ENCODE measurements around the gene ZNF217.
"Not testable (repeated sequence)": the region's sequence is repeated elsewhere in the genome, so short reads cannot be mapped to it uniquely, and the experiment has no call there.

ZNF217 gene

DNA sequence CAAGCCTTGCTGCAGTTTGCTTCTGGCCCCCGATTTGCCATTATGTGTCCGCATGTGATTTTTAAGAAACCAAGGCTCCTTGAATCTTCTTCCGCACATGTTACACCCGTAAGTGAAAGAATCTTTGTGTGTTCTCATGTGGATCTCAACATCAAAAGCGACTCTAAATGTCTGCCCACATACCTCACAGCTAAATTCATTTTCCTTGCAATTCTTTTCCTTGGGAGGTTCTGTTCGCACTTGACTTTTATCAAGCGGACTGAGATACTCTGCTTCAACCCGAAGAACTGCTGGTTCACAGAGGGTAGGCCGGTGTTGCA lies 11.4 kb downstream of the ZNF217 start:
- no peak for DNase-seq

GRCh38 chr20:53581444-53582250 lies 12.0 kb downstream of the ZNF217 start:
- no peak for DNase-seq

- no peak for DNase-seq
These were observed 13.1 kb downstream of the ZNF217 start for GRCh38 chr20:53580376-53581111.

DNA sequence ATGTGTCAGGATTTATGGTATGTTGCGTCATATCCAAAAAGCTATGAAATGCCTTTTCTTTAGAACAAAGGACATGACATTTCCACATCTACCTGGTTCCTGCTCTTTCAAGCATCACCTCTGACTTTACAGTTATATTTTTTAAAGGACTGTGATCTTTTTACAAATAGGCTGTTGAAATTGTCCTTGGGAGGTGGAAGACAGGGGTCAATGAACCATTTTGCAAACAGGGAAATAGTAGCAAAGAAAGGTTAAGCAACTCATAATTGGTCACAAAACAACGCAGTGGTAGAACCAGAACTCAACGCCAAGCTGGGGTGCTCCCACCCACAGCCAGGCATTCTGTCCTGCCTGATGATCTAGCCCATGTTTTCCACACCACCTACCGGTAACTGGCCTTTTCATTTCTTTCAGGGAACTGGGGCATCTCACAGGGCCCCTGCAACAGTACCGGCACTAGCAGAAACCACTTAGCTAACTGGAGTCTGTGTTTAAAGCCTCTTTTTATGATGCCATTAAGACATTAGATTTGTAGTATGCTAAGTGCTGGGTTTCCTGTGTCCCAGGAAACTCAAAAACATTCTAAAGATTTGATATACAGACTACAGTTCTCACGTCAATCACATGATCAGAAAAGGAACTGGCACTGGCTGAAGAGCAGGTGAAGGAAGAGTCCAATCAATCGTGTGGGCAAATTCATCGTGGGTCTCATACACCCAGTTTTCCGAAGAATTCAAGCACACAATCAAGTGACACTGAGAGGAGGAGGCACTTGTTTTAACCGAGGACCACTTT lies 13.9 kb downstream of the ZNF217 start:
- peak; percentile 20 to 28 for DNase-seq

DNA sequence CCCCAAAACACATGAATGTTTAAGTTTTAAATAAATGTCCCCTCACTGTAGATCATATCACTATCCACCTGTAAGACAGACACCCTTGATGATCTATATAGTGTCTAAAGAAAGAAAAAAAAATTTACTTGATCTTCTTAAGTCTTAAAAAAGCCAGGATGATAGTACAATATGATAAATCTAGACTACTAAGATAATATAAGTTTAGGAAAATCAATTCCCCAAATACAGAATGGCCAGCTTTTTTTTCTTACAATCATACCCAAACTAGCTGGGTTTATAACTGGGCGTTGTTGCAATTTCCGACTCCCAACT lies 14.4 kb downstream of the ZNF217 start:
- no peak for DNase-seq

DNA sequence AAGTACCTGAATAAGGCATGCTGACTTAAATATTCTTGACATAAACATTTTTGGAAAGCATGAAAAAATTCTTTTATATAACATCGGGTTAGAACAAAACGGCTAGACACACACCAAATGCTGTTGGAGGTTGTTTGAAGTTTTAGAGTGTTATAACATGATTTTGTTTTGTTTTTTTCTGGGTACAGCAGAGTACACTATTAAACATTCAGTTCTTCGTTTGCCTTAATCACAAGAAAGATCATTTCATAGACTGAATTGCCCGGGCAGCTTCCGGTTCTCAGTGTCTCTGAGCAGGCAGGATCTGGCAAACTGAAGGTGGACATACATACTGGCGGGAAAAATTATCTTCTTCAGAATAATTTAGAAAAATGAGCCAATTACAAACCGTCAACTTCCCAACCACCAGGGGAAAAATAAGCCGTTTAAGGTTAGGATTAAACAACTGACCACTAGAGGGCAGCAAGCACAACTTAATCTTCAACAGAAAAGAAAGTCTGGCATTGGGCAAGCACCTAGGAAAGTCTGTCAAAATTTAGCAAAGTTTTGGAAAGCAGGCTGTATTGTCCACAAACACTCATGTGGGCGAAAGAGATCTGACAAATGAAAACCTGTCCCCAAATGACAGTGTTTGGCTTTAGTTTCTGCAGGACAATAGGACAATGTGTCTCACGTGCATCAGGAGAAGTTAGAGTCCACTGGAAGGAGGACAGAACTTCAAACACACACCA lies 15.0 kb downstream of the ZNF217 start:
- DNase-seq = peak; percentile 90 to 95

DNA sequence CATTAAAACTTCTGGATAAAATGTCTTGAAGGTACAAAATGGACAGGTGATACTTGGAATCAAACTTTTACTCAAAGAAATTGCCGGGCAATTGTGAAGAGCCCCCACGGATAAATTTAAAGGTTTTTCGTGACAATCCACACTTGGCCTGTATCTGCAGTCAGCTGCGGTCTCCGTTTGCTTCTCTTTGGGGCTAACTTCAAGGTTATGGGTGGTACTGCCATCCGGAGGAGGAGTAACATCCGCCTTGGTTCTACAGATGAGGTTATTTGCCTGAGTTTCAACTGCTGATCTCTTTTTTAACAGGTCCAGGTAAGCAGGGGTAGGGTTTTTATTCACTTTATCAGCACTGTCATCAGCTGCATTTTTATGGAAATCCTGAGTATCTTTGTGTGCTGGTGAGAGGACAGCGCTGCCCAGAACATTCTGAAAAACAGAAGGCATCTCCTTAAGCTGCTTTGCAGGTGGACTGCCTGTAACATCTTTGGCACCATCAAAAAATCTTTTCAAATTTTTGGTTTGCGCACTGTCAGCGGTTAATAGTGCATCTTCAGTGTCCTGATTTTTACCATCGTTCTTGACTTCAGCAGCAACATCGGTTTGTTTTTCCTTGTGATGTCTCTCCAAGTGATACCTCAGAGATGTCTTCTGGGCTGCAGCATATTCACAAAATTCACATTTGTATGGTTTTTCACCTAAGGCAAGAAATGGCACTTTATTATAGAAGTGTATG lies 16.9 kb downstream of the ZNF217 start:
- no peak for DNase-seq

- no peak for DNase-seq
These were observed 17.5 kb downstream of the ZNF217 start for GRCh38 chr20:53576195-53576580.

GRCh38 chr20:53575481-53576194 lies 18.0 kb downstream of the ZNF217 start:
- DNase-seq = no peak

DNA sequence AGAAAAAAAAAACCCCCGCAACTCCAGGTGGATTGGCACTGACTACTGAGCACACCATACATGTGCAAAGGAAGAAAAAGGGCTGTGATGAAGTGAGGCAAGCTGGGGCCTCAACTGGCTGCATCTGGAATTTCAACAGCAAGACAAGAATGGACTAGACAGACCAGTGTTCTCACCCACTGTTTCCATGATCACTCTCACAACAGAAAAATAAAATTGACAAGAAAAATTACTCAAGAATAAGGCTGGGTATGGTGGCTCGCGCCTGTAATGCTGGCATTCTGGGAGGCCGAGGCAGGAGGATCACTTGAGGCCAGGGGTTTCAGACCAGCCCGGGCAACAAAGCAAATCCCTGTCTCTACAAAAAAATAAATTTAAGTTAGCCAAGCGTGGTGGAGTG lies 18.8 kb downstream of the ZNF217 start:
- no peak for DNase-seq

GRCh38 chr20:53574259-53574789 lies 19.3 kb downstream of the ZNF217 start:
- DNase-seq = no peak

DNA sequence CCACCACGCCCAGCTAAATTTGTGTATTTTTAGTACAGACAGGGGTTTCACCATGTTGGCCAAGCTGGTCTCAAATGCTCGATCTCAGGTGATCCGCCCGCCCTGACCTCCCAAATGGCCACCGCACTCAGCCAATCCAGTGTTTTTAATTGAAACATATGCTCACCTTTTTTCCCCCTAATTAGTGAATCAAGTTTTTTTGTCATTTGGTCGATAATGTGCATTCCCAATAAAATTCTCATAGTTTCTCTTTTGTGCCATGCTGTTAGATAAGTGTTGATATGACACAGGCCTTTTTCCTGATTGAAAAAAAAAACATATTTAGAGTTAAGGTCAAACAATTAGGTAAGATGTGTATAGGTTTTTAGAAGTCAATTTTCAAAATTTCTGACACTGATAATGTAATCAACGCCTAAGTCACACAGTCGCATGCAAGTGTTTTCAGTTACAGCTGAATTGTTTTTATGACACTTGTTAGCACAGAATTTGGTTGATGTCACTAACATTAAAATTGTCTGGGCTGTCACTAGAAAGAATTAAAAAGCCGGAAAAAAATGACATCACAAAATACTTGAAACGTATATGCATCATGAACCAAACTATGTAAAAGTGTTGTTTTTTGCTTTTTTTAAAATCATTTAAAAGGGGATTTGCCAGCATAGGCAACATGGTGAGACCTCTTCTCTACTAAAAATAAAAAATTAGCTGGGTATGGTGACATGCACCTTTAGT lies 21.9 kb downstream of the ZNF217 start:
- DNase-seq = no peak

DNA sequence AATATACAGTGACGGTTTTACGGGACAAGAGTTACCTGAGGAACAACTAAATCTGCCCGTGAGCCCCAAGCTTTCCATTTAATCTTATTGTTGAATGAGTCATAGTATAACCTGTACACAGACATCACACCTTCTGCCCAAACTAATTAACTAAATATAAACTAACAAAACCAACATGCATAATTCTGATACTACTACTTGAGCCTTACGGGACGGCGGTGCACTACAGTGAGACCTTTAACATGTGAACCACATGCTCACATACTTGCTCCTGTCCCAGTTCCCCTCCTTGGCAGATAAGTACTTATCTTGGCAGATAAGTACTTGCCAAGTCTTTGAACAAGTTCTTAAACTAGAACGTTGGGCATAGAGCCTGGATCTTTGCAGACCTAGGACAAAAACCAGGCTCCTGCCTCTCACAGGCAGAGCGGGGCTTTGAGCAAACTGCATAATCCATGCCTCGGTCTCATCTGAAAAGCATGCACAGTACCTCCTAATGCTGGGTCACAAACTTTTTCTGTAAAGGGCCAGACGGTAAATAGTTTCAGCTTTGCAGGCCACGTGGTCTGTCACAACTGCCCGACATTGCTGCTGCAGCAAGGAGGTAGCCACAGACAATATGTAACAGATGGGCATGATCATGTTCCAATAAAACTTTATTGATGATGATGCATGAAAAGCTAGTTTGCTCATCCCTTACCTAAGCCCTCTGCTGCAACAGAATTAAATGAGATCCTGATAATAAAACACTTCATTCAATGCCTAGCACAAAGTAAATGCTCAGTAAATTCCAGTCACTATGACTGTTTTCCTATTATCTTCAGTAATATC lies 23.0 kb downstream of the ZNF217 start:
- no peak for DNase-seq

DNA sequence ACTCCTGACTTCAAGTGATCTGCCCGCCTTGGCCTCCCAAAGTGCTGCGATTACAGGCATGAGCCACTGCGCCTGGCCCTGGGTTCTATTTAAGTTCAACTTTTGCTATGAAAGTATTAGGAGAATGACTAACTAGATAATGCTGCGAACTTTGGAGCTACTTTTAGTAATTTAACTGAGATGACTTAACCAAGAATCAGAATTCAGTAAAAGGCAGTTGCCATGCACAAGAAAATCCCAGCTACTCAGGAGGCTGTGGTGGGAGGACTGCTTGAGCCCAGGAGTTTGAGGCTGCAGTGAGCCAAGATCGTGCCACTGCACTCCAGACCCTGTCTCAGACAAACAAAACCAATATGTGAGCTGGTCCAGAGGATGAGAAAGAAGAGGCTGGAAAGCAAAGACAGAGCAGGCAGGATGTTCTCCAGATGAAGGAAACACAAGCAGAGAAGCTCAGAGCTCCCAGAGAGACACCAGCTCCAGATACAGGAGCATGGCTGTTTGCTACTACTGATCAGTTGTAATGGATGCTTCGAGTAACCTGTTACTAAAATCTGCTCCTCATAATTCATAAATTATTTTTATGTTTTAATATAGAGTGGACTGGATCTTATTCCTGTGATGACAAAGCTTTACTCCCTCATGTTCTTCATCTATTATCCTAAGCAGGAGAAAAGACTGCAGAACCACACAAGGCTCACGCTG lies 23.9 kb downstream of the ZNF217 start:
- no peak for DNase-seq

- DNase-seq = no peak
These were observed 24.6 kb downstream of the ZNF217 start for GRCh38 chr20:53569005-53569404.

- DNase-seq = no peak
These were observed 25.3 kb downstream of the ZNF217 start for GRCh38 chr20:53568351-53568750.

- DNase-seq = no peak
These were observed 26.2 kb downstream of the ZNF217 start for GRCh38 chr20:53567379-53567917.

DNA sequence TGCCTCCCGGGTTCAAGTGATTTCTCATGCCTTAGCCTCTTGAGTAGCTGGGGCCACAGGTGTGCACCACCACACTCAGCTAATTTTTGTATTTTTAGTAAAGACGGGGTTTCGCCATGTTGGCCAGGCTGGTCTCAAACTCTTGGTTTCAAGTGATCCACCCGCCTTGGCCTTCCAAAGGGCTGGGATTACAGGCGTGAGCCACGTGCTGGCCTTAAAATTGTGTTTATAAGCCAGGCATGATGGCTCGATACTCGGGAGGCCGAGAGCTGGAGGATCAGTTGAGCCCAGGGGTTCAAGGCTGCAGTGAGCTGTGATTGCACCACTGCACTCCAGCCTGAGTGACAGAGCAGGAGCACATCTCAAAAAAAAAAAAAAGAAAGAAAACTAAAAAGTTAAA lies 27.0 kb downstream of the ZNF217 start:
- not testable (repeated sequence) for DNase-seq

- no peak for DNase-seq
These were observed 28.4 kb downstream of the ZNF217 start for GRCh38 chr20:53565254-53565653.

Data from Kasumi-1 (cell line).